ENCODE measurements around the gene GPC5. TPM values are rescaled to one million over a fixed set of nuclear protein-coding genes. Genes with fewer than 3 reads are reported as not detected.

The GPC5 gene
- polyA plus RNA-seq, 2 of the 4 experiments (the other 2 are of a cell fraction) = not detected

- ATAC-seq (no peak; a peak in 1 of 6 replicates), DNase-seq (ENCODE audit: low read depth in 1 of 2, low spot score in 1 of 2) (no peak), FAIRE-seq (no peak)
- Histone ChIP-seq H3K27ac (no peak overlapping the region), H3K4me2 (no peak overlapping the region), H3K4me1 (peaks cover 24% of the 10 kb centered on the region), H3K4me3 (no peak overlapping the region), H3K9me3 (no peaks in the 10 kb centered on the region)
- ChIA-PET POLR2A (no interaction called here), CTCF (interaction anchor here (1.1 kb wide), 2 partner anchors 11 to 46 kb away, joined by 3 read pairs; no protein-coding TSS in a partner anchor)
- 90% methylated on average over 4 of the region's 4 CpGs for WGBS (ENCODE audit: missing lambda C conversion rate)
- TF ChIP-seq SMC3 (IDR thresholded peaks at IDR 0.05) (no peak), ELK1 (IDR thresholded peaks at IDR 0.05; ENCODE audit: low read depth, low read length) (no peak), ESRRA (IDR thresholded peaks at IDR 0.05; ENCODE audit: borderline replicate concordance, low read length) (no peak)
These were observed 38.1 kb upstream of the GPC5 start for GRCh38 chr13:91360246-91360751.

- no peak for FAIRE-seq
These were observed 36.6 kb upstream of the GPC5 start for GRCh38 chr13:91361755-91362271.

GRCh38 chr13:91362908-91363307 is 35.5 kb upstream of the GPC5 start:
- FAIRE-seq = no peak
- Histone ChIP-seq H3K4me1 (peaks cover 24% of the 10 kb centered on the region), H3K9me3 (no peaks in the 10 kb centered on the region), H3K27ac (no peak overlapping the region), H3K4me3 (no peak overlapping the region), H3K4me2 (no peak overlapping the region; the same call in 2 of the 3 replicates)
- ATAC-seq = no peak
- no peak for DNase-seq (ENCODE audit: low read depth in 1 of 2, low spot score in 1 of 2)
- ChIA-PET POLR2A (no interaction called here), CTCF (no interaction called here)
- TF ChIP-seq JUNB (IDR thresholded peaks at IDR 0.05) (no peak), SREBF2 (IDR thresholded peaks at IDR 0.05) (no peak), NR3C1 (IDR thresholded peaks at IDR 0.05) (no peak), MAX (IDR thresholded peaks at IDR 0.05) (no peak), FOSL2 (IDR thresholded peaks at IDR 0.05) (no peak), FOSL2 (CRISPR knock-in tag; IDR thresholded peaks at IDR 0.05) (no peak), HOXA7 (CRISPR knock-in tag; IDR thresholded peaks at IDR 0.05) (no peak), ZC3H11A (IDR thresholded peaks at IDR 0.05) (no peak), FOXS1 (CRISPR knock-in tag; IDR thresholded peaks at IDR 0.05) (no peak), RCOR1 (IDR thresholded peaks at IDR 0.05; ENCODE audit: low read depth, low read length) (no peak), BHLHE40 (IDR thresholded peaks at IDR 0.05; ENCODE audit: low read depth, low read length) (no peak), CHD4 (IDR thresholded peaks at IDR 0.05; ENCODE audit: borderline replicate concordance) (no peak), ZSCAN20 (CRISPR knock-in tag; IDR thresholded peaks at IDR 0.05) (no peak), POLR2AphosphoS2 (conservative IDR thresholded peaks at IDR 0.05; ENCODE audit: low read length) (no peak), MAZ (IDR thresholded peaks at IDR 0.05; ENCODE audit: borderline replicate concordance, low read depth, low read length) (no peak)
- 81% methylated on average over 1 of the region's 1 CpG for WGBS (ENCODE audit: missing lambda C conversion rate)

More at GRCh38 chr13:91361755-91362271, 36.6 kb upstream of the GPC5 start:
- 29% methylated on average over 1 of the region's 1 CpG for WGBS (ENCODE audit: missing lambda C conversion rate)
- Histone ChIP-seq H3K4me2 (peak overlapping the region; percentile 56), H3K9me3 (no peaks in the 10 kb centered on the region), H3K27ac (no peak overlapping the region), H3K4me1 (peaks cover 24% of the 10 kb centered on the region), H3K4me3 (no peak overlapping the region)
- CTCF ChIA-PET = no interaction called here
- ATAC-seq (no peak), DNase-seq (ENCODE audit: low read depth in 1 of 2, low spot score in 1 of 2) (peak in 1 of 2 experiments; percentile 9)
- POLR2A ChIA-PET = no interaction called here
- TF ChIP-seq CEBPB (IDR thresholded peaks at IDR 0.05) (peak; percentile 44 to 55; a peak in 3 of 4 replicates), POLR2AphosphoS2 (conservative IDR thresholded peaks at IDR 0.05; ENCODE audit: low read length) (no peak)

GRCh38 chr13:91368101-91368500 is 30.3 kb upstream of the GPC5 start:
- no peak for FAIRE-seq
- POLR2A ChIA-PET = no interaction called here
- TF ChIP-seq MAZ (IDR thresholded peaks at IDR 0.05; ENCODE audit: borderline replicate concordance, low read depth, low read length) (no peak), CHD4 (IDR thresholded peaks at IDR 0.05; ENCODE audit: borderline replicate concordance) (no peak), EHF (CRISPR knock-in tag; IDR thresholded peaks at IDR 0.05) (no peak), PBX3 (IDR thresholded peaks at IDR 0.05) (no peak), RAD21 (conservative IDR thresholded peaks at IDR 0.05 in 1 of 2, IDR thresholded peaks at IDR 0.05 in 1 of 2) (no peak), HMGXB4 (CRISPR knock-in tag; IDR thresholded peaks at IDR 0.05; ENCODE audit: borderline replicate concordance) (no peak), BHLHE40 (IDR thresholded peaks at IDR 0.05; ENCODE audit: low read depth, low read length) (no peak), ELK1 (IDR thresholded peaks at IDR 0.05; ENCODE audit: low read depth, low read length) (no peak), ZNF302 (CRISPR knock-in tag; IDR thresholded peaks at IDR 0.05) (no peak), PHF8 (IDR thresholded peaks at IDR 0.05; ENCODE audit: borderline replicate concordance, low read depth) (no peak), MAX (IDR thresholded peaks at IDR 0.05) (no peak), ZC3H11A (IDR thresholded peaks at IDR 0.05) (no peak)

More at GRCh38 chr13:91368101-91368500, 30.3 kb upstream of the GPC5 start:
- DNase-seq (ENCODE audit: low read depth in 1 of 2, low spot score in 1 of 2) (no peak), ATAC-seq (no peak)
- Histone ChIP-seq H3K4me2 (no peak overlapping the region), H3K4me1 (no peaks in the 10 kb centered on the region), H3K4me3 (no peak overlapping the region), H3K27ac (no peak overlapping the region), H3K9me3 (no peaks in the 10 kb centered on the region)
- 50% methylated on average over 1 of the region's 1 CpG for WGBS (ENCODE audit: missing lambda C conversion rate)
- CTCF ChIA-PET = no interaction called here

All from A549 (cell line).